Upper lobe of left lung (tissue), 6 donors: Measurements from ENCODE around the gene ANKS1B. TPM values are rescaled to one million over a fixed set of nuclear protein-coding genes. Genes with fewer than 3 reads are reported as not detected.

Experiments used
- ATAC-seq, 2 donors: fragments of 200-7000 bp; cut with Tn5 transposase; one replicate each; pipeline ENCODE4 v1.9.1; 2022; ENCODE audit warnings: mild to moderate bottlenecking in 2 of 2, moderate library complexity in 2 of 2; ENCODE audit not compliant: low FRiP score in 2 of 2
- DNase-seq, 2 donors: peaks; one replicate each; pipeline ENCODE4 v3.0.0-alpha.2; 2019 to 2020
- H3K27ac ChIP-seq, 4 donors: fragments of 200-600 bp; sonication (generic); one replicate each; pipeline ENCODE4 v1.5.1; 2016 to 2019
- H3K27me3 ChIP-seq, 4 donors: fragments of 200-600 bp; sonication (generic); one replicate each; pipeline ENCODE4 v1.5.1; 2017 to 2019
- H3K36me3 ChIP-seq, 4 donors: fragments of 200-600 bp; sonication (generic); one replicate each; pipeline ENCODE4 v1.5.1; 2016 to 2019
- H3K4me1 ChIP-seq, 4 donors: fragments of 200-600 bp; sonication (generic); one replicate each; pipeline ENCODE4 v1.5.1; 2018 to 2019
- H3K4me3 ChIP-seq, 4 donors: fragments of 200-600 bp; sonication (generic); one replicate each; pipeline ENCODE4 v1.5.1; 2017 to 2019; ENCODE audit warnings: mild to moderate bottlenecking in 2 of 4, moderate library complexity in 1 of 4
- H3K9me3 ChIP-seq, 4 donors: fragments of 200-600 bp; sonication (generic); one replicate each; pipeline ENCODE4 v1.5.1; 2018 to 2019
- EP300 ChIP-seq, 4 donors: sonication (generic); formaldehyde crosslinking; IDR thresholded peaks; one replicate each; pipeline ENCODE4 v1.5.1; 2017; ENCODE audit warnings: antibody characterized with exemption in 4 of 4, control low read depth in 2 of 4
- POLR2A ChIP-seq, 4 donors: fragments of 450-650 bp; IDR thresholded peaks; one replicate each; pipeline ENCODE4 v1.5.1; 2016 to 2017; ENCODE audit warnings: antibody characterized with exemption in 4 of 4, mild to moderate bottlenecking in 2 of 4
- POLR2AphosphoS5 ChIP-seq, 2 donors: sonication (generic); formaldehyde crosslinking; IDR thresholded peaks; one replicate each; pipeline ENCODE4 v1.5.1; 2017; ENCODE audit warnings: antibody characterized with exemption in 2 of 2
- WGBS, 2 donors: methylation state at CpG; one replicate each; pipeline ENCODE4 v1.1.5; 2017 to 2018; 5-methylcytosine and 5-hydroxymethylcytosine counted together
- total RNA-seq, 6 donors: library from RNA; depleted of rRNA in 4 of 6; stranded (reverse); fragments of >200 nt in 4 of 6; gene quantifications; one replicate each; pipeline versions ENCODE4 v1.1.0 to v1.2.1, GENCODE V29; 2016 to 2021
- TF ChIP-seq, protein P1 (sequence below), 6 experiments: fragments of 450-650 bp in 4 of 6; fragments of 200-600 bp in 2 of 6; sonication (generic) in 2 of 6; IDR thresholded peaks; one replicate each; pipeline ENCODE4 v1.5.1; 2016 to 2019; ENCODE audit warnings: antibody characterized with exemption in 6 of 6
- donor health status: DM: no; HTN: no; CAD: no; lungs with moderate emphysema.
- donor health status: DM: no; HTN: yes; CAD: no; lungs with severe emphysema.

ANKS1B gene
- total RNA-seq, 6 donors from 2014 or later, result 5.1 to 23.7 (median 7.2) TPM

DNA sequence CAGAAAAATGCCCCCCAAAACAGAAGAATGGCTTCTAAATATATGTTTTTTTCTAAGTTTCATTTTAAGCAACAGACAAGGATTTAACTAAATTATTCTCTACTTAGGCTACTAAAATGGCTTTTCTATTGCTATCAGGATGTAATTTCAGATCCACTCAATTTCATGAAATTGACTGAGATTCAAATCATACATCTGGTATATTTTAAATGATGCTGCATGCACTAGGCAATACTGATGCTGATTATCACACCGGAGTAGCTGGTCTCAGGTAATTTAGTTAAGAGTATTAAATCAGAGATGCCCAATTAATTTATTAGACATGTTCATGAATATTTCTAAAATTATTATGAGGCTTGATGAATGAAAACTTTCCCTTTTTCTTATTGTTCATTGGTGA, 1188.0 kb downstream of the ANKS1B start:
- no peak overlapping the region for H3K27ac ChIP-seq
- DNase-seq, result no peak
- no peak overlapping the region for H3K4me3 ChIP-seq
- H3K36me3 ChIP-seq, result no peaks in the 10 kb centered on the region
- TF ChIP-seq POLR2A (IDR thresholded peaks at IDR 0.05), result no peak
- TF ChIP-seq, protein P1, sequence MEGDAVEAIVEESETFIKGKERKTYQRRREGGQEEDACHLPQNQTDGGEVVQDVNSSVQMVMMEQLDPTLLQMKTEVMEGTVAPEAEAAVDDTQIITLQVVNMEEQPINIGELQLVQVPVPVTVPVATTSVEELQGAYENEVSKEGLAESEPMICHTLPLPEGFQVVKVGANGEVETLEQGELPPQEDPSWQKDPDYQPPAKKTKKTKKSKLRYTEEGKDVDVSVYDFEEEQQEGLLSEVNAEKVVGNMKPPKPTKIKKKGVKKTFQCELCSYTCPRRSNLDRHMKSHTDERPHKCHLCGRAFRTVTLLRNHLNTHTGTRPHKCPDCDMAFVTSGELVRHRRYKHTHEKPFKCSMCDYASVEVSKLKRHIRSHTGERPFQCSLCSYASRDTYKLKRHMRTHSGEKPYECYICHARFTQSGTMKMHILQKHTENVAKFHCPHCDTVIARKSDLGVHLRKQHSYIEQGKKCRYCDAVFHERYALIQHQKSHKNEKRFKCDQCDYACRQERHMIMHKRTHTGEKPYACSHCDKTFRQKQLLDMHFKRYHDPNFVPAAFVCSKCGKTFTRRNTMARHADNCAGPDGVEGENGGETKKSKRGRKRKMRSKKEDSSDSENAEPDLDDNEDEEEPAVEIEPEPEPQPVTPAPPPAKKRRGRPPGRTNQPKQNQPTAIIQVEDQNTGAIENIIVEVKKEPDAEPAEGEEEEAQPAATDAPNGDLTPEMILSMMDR (IDR thresholded peaks at IDR 0.05), result no peak
- H3K9me3 ChIP-seq, result no peaks in the 10 kb centered on the region
- no peak for ATAC-seq
- WGBS, 2 donors, result 95 to 96% methylated on average over 1 of the region's 1 CpG
- no peaks in the 10 kb centered on the region for H3K4me1 ChIP-seq
- no peaks in the 10 kb centered on the region for H3K27me3 ChIP-seq

DNA sequence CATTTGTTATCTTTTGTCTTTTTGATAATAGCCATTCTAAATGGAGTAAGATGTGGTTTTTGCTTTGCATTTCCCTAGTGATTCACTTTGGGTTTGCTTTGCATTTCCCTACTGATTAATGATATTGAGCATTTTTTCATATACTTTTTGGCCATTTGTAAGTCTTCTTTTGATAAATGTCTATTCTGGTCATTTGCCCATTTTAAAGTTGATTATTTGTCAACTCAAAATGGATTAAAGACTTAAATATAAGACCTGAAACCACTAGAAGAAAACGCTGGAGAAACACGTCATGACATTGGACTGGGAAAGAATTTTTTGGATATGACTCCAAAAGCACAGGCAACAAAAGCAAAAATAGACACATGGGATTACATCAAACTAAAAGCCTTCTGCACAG, 1191.6 kb downstream of the ANKS1B start:
- H3K27me3 ChIP-seq, result no peaks in the 10 kb centered on the region
- no peaks in the 10 kb centered on the region for H3K9me3 ChIP-seq
- H3K4me3 ChIP-seq, result no peak overlapping the region
- no peaks in the 10 kb centered on the region for H3K36me3 ChIP-seq
- H3K27ac ChIP-seq, result no peak overlapping the region
- H3K4me1 ChIP-seq, result no peaks in the 10 kb centered on the region
- DNase-seq (no peak), ATAC-seq (no peak)
- 86 to 87% methylated on average over 2 of the region's 2 CpGs for WGBS, 2 donors
- TF ChIP-seq EP300 (IDR thresholded peaks at IDR 0.05), result no peak
- TF ChIP-seq, protein P1 (IDR thresholded peaks at IDR 0.05), result no peak
- TF ChIP-seq POLR2AphosphoS5 (IDR thresholded peaks at IDR 0.05), result no peak
- TF ChIP-seq POLR2A (IDR thresholded peaks at IDR 0.05), result no peak

DNA sequence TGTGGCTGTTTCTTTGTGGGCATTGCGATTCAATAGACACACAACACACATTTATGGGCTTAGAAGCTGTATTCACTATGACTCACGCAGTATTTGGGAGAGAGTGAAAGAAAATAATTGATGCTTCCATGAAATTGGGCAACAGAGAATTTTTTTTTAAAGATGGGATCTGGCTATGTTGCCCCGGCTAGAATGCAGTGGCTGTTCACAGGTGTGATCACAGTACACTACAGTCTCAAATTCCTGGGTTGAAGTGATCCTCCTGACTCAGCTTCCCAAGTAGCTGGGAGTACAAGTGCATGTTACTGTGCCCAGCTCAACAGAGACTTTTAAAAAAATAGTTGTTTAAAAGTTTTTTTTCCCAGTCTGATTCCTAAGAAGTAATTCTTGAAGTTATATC, 1193.3 kb downstream of the ANKS1B start:
- no peak overlapping the region for H3K27ac ChIP-seq
- no peaks in the 10 kb centered on the region for H3K9me3 ChIP-seq
- TF ChIP-seq, protein P1 (IDR thresholded peaks at IDR 0.05), result no peak
- no peak for TF ChIP-seq EP300 (IDR thresholded peaks at IDR 0.05)
- no peak for TF ChIP-seq POLR2A (IDR thresholded peaks at IDR 0.05)
- TF ChIP-seq POLR2AphosphoS5 (IDR thresholded peaks at IDR 0.05), result no peak
- H3K27me3 ChIP-seq, result no peaks in the 10 kb centered on the region
- WGBS, 2 donors, result 89 to 91% methylated on average over 3 of the region's 3 CpGs
- H3K36me3 ChIP-seq, result no peaks in the 10 kb centered on the region
- no peaks in the 10 kb centered on the region for H3K4me1 ChIP-seq
- no peak overlapping the region for H3K4me3 ChIP-seq
- DNase-seq (no peak), ATAC-seq (no peak)

DNA sequence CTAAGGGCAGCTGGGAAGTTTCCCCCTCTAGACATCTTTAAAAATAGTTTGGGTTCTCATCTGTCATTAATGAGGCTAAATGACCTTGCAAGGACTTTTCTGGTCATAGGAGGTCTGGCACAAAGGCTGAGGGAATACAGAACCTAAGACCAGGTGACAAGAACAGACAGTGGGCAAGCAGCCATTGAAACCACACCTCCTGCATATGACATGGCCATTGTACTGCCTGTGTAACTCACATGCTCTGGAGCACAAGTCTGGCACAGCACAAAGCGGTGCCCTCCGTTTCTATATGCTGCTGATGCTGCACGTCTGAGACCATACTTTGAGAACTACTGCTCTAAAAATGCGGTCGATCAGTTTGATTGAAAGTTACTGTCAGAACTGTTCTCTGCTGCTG, 1196.3 kb downstream of the ANKS1B start:
- no peaks in the 10 kb centered on the region for H3K36me3 ChIP-seq
- H3K4me1 ChIP-seq, result no peaks in the 10 kb centered on the region
- H3K27me3 ChIP-seq, result no peaks in the 10 kb centered on the region
- H3K9me3 ChIP-seq, result no peaks in the 10 kb centered on the region
- 90 to 93% methylated on average over 5 of the region's 5 CpGs for WGBS, 2 donors
- H3K4me3 ChIP-seq, result no peak overlapping the region
- ATAC-seq (no peak), DNase-seq (no peak)
- no peak for TF ChIP-seq EP300 (IDR thresholded peaks at IDR 0.05)
- TF ChIP-seq POLR2AphosphoS5 (IDR thresholded peaks at IDR 0.05), result no peak
- no peak for TF ChIP-seq POLR2A (IDR thresholded peaks at IDR 0.05)
- TF ChIP-seq, protein P1 (IDR thresholded peaks at IDR 0.05), result no peak
- no peak overlapping the region for H3K27ac ChIP-seq

DNA sequence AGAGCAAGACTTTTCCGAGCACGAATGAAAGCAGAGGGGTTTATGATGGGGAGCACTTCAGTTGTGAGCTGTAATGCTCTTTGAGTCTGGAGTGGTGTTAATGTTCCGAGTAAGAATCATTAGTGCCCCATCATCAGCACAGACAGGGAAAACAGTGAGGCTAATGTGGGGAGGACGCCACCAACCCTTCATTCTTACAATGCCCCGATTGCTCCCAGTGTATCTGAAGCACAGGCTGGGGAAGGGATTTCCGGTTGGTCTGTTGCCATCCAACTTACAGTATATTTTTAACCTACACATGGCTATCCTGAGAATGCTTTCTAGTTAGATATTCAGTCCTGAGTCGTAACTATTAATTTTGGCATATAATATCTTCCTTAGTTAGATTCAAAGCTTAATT, 1198.1 kb downstream of the ANKS1B start:
- H3K27me3 ChIP-seq, result no peaks in the 10 kb centered on the region
- 72 to 80% methylated on average over 7 of the region's 7 CpGs for whole genome bisulfite sequencing, 2 donors
- TF ChIP-seq POLR2AphosphoS5 (IDR thresholded peaks at IDR 0.05) (no peak), EP300 (IDR thresholded peaks at IDR 0.05) (no peak), POLR2A (IDR thresholded peaks at IDR 0.05) (no peak)
- TF ChIP-seq, protein P1 (IDR thresholded peaks at IDR 0.05), result no peak
- no peaks in the 10 kb centered on the region for H3K9me3 ChIP-seq
- no peaks in the 10 kb centered on the region for H3K36me3 ChIP-seq
- ATAC-seq (no peak), DNase-seq (no peak)
- H3K4me1 ChIP-seq, result no peaks in the 10 kb centered on the region
- no peak overlapping the region for H3K4me3 ChIP-seq
- H3K27ac ChIP-seq, result no peak overlapping the region
